ENCODE measurements around the gene PPIE. TPM values are rescaled to one million over a fixed set of nuclear protein-coding genes. Genes with fewer than 3 reads are reported as not detected.

PPIE gene
- total and polyA plus RNA-seq, 2 of the 8 experiments (the other 6 are each of a cell fraction or from before 2014, with no cell fraction given) = 38.9 to 56.1 TPM

- TF ChIP-seq CTCF (IDR thresholded peaks at IDR 0.05; ENCODE audit: control extremely low read depth in 1 of 3, insufficient read depth in 1 of 3, low read depth in 1 of 3, low read length in 3 of 3) = peak; percentile 73 to 85 (median 78)
- no peak for TF ChIP-seq BACH1 (IDR thresholded peaks at IDR 0.05; ENCODE audit: low read length)
These were observed 61.2 kb downstream of the PPIE start (continued) for GRCh38 chr1:39799770-39800470.
